OCI-LY3 (cell line): ENCODE data around the gene HOXC11.

Experiments used
- H2AFZ ChIP-seq: fragments of 200-600, 300-600 bp; shearing (Covaris generic); 2 replicates; pipeline ENCODE4 v1.6.0; 2014; ENCODE audit warnings: antibody characterized with exemption, low read depth, low read length
- H3K27ac ChIP-seq: fragments of 200-600, 300-600 bp; sonication (generic); 2 replicates; pipeline ENCODE4 v1.5.1; 2014; ENCODE audit warnings: mild to moderate bottlenecking, low read length, moderate library complexity, mixed read lengths
- H3K27me3 ChIP-seq: fragments of 200-600, 300-600 bp; sonication (generic); 2 replicates; pipeline ENCODE4 v1.6.1; 2014; ENCODE audit warnings: low read depth, low read length, mixed read lengths
- H3K36me3 ChIP-seq: fragments of 200-600, 300-600 bp; sonication (generic); replicated peaks from 2 replicates; pipeline ENCODE3; 2014; ENCODE audit warnings: low read depth, low read length, mixed read lengths
- H3K4me1 ChIP-seq: fragments of 300-600, 200-600 bp; sonication (generic); 2 replicates; pipeline ENCODE4 v1.6.1; 2014; ENCODE audit warnings: low read length, mixed read lengths
- H3K4me2 ChIP-seq: fragments of 200-600, 300-600 bp; sonication (generic); 2 replicates; pipeline ENCODE4 v1.6.1; 2014; ENCODE audit warnings: low read length, mixed read lengths
- H3K4me3 ChIP-seq: fragments of 300-600, 200-600 bp; sonication (generic); 2 replicates; pipeline ENCODE4 v1.5.1; 2014; ENCODE audit warnings: antibody characterized with exemption, mild to moderate bottlenecking, low read length, moderate library complexity
- H3K79me2 ChIP-seq: fragments of 300-600, 200-600 bp; shearing (Covaris generic); 2 replicates; pipeline ENCODE4 v1.6.1; 2014; ENCODE audit warnings: mild to moderate bottlenecking, low read length, mixed read lengths
- H3K9ac ChIP-seq: fragments of 300-600, 200-600 bp; shearing (Covaris generic); 2 replicates; pipeline ENCODE4 v1.6.0; 2014; ENCODE audit warnings: mild to moderate bottlenecking, low read length, moderate library complexity
- H3K9me3 ChIP-seq: fragments of 200-600, 300-600 bp; shearing (Covaris generic); 2 replicates; pipeline ENCODE4 v1.6.1; 2014; ENCODE audit warnings: low read length, mixed read lengths; ENCODE audit not compliant: insufficient read depth
- H4K20me1 ChIP-seq: fragments of 200-600, 300-600 bp; sonication (generic); 2 replicates; pipeline ENCODE4 v1.6.1; 2016; ENCODE audit warnings: low read length, mixed read lengths; ENCODE audit not compliant: insufficient read depth
- EZH2phosphoT487 ChIP-seq: fragments of 200-600 bp; shearing (Covaris generic); IDR thresholded peaks from 2 replicates; pipeline ENCODE4 v1.6.1; 2018; ENCODE audit warnings: antibody characterized with exemption, mixed run types, low read depth
- TF ChIP-seq, protein P1 (sequence below): fragments of 200-600, 300-600 bp; sonication (generic); IDR thresholded peaks from 2 replicates; pipeline ENCODE4 v1.5.1; 2014; ENCODE audit warnings: antibody characterized with exemption, low read length, low read depth

Gene HOXC11

GRCh38 chr12:53942467-53942997 lies 30.4 kb upstream of the HOXC11 start:
- H3K4me3 ChIP-seq, result no peak overlapping the region

GRCh38 chr12:53944209-53944608 lies 28.7 kb upstream of the HOXC11 start:
- no peak for TF ChIP-seq EZH2phosphoT487
- TF ChIP-seq, protein P1, sequence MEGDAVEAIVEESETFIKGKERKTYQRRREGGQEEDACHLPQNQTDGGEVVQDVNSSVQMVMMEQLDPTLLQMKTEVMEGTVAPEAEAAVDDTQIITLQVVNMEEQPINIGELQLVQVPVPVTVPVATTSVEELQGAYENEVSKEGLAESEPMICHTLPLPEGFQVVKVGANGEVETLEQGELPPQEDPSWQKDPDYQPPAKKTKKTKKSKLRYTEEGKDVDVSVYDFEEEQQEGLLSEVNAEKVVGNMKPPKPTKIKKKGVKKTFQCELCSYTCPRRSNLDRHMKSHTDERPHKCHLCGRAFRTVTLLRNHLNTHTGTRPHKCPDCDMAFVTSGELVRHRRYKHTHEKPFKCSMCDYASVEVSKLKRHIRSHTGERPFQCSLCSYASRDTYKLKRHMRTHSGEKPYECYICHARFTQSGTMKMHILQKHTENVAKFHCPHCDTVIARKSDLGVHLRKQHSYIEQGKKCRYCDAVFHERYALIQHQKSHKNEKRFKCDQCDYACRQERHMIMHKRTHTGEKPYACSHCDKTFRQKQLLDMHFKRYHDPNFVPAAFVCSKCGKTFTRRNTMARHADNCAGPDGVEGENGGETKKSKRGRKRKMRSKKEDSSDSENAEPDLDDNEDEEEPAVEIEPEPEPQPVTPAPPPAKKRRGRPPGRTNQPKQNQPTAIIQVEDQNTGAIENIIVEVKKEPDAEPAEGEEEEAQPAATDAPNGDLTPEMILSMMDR, result no peak
- no peak overlapping the region for H3K4me2 ChIP-seq
- H3K79me2 ChIP-seq, result no peaks in the 10 kb centered on the region
- no peaks in the 10 kb centered on the region for H3K4me1 ChIP-seq
- no peak overlapping the region for H3K9ac ChIP-seq
- no peak overlapping the region for H3K4me3 ChIP-seq
- no peak overlapping the region for H3K27ac ChIP-seq
- no peaks in the 10 kb centered on the region for H3K9me3 ChIP-seq
- no peak overlapping the region for H2AFZ ChIP-seq
- H3K27me3 ChIP-seq, result peaks cover 48% of the 10 kb centered on the region
- no peaks in the 10 kb centered on the region for H3K36me3 ChIP-seq
- H4K20me1 ChIP-seq, result no peaks in the 10 kb centered on the region

More at GRCh38 chr12:53942467-53942997, 30.4 kb upstream of the HOXC11 start:
- no peaks in the 10 kb centered on the region for H3K79me2 ChIP-seq
- no peaks in the 10 kb centered on the region for H3K9me3 ChIP-seq
- no peak overlapping the region for H3K4me2 ChIP-seq
- H4K20me1 ChIP-seq, result no peaks in the 10 kb centered on the region
- no peak overlapping the region for H3K9ac ChIP-seq
- no peak overlapping the region for H2AFZ ChIP-seq
- TF ChIP-seq, protein P1, result no peak
- TF ChIP-seq EZH2phosphoT487, result no peak
- H3K36me3 ChIP-seq, result no peaks in the 10 kb centered on the region
- H3K27ac ChIP-seq, result no peak overlapping the region
- H3K27me3 ChIP-seq, result peaks cover 42% of the 10 kb centered on the region
- H3K4me1 ChIP-seq, result no peaks in the 10 kb centered on the region

- Histone ChIP-seq H3K27ac (no peak overlapping the region), H3K36me3 (no peaks in the 10 kb centered on the region), H2AFZ (no peak overlapping the region), H3K4me3 (no peak overlapping the region), H3K9me3 (no peaks in the 10 kb centered on the region), H3K4me1 (no peaks in the 10 kb centered on the region), H3K4me2 (no peak overlapping the region), H3K9ac (no peak overlapping the region), H4K20me1 (no peaks in the 10 kb centered on the region), H3K27me3 (peaks cover 47% of the 10 kb centered on the region), H3K79me2 (no peaks in the 10 kb centered on the region)
- TF ChIP-seq EZH2phosphoT487, result no peak
- TF ChIP-seq, protein P1, result no peak
Measured at GRCh38 chr12:53944907-53945847, 27.7 kb upstream of the HOXC11 start.

DNA sequence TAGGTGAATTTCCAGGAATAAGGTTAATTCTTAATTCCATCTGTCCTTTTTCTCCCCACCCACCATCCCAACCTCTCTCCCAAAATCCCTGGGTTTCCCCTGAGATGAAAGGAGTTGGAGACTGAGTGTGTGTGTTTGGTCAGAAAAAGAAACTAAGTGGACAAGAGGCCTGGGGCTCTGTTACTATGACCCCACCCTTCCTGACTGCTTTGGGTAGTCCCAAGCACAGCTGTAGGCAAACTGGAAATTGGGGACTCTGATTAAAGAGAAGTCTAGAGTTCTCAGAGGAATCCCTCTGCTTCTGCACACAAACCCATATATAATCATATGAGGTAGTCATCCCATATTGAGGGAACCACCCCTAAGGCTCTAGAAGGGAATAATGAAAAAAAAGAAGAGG lies 25.2 kb upstream of the HOXC11 start:
- no peak overlapping the region for H3K9ac ChIP-seq
- no peaks in the 10 kb centered on the region for H4K20me1 ChIP-seq
- H2AFZ ChIP-seq, result no peak overlapping the region
- H3K36me3 ChIP-seq, result no peaks in the 10 kb centered on the region
- H3K79me2 ChIP-seq, result no peaks in the 10 kb centered on the region
- H3K27ac ChIP-seq, result no peak overlapping the region
- no peak overlapping the region for H3K4me3 ChIP-seq
- no peak overlapping the region for H3K4me2 ChIP-seq
- TF ChIP-seq, protein P1, result no peak
- no peak for TF ChIP-seq EZH2phosphoT487
- no peaks in the 10 kb centered on the region for H3K9me3 ChIP-seq
- H3K4me1 ChIP-seq, result no peaks in the 10 kb centered on the region
- H3K27me3 ChIP-seq, result peaks cover 33% of the 10 kb centered on the region
